ENCODE measurements around the gene RNF213.

DNA sequence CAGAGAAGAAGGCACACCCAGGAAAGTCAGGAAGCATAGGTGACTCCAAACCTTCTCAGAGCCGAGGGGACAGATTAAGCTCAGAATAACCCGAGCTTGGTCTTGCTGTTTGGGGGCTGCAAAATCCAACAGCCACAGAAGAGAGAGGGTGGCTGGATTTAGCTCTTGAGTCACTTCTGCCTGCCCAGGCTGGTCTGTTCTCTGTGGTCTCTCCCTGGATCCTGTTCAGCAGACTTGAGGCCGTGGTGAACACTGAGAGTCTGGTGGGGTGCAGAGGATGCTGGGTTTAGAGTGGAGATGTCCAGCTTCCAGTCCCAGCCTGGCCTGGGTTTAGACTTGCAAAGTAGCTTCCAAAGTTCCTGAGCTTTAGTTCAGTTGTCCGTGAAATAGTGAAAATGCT is 31.6 kb upstream of the RNF213 start:
- TF ChIP-seq POLR2A (IDR thresholded peaks at IDR 0.05): no peak
- TF ChIP-seq, protein P1, sequence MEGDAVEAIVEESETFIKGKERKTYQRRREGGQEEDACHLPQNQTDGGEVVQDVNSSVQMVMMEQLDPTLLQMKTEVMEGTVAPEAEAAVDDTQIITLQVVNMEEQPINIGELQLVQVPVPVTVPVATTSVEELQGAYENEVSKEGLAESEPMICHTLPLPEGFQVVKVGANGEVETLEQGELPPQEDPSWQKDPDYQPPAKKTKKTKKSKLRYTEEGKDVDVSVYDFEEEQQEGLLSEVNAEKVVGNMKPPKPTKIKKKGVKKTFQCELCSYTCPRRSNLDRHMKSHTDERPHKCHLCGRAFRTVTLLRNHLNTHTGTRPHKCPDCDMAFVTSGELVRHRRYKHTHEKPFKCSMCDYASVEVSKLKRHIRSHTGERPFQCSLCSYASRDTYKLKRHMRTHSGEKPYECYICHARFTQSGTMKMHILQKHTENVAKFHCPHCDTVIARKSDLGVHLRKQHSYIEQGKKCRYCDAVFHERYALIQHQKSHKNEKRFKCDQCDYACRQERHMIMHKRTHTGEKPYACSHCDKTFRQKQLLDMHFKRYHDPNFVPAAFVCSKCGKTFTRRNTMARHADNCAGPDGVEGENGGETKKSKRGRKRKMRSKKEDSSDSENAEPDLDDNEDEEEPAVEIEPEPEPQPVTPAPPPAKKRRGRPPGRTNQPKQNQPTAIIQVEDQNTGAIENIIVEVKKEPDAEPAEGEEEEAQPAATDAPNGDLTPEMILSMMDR (IDR thresholded peaks at IDR 0.05): no peak

Measured in adrenal gland (tissue), 5 donors.